Endometrium (tissue), 2 donors: Measurements from ENCODE around the gene CMSS1.
A peak's percentile ranks its signal among the peaks of the same experiment; 100 is the strongest.

ENCODE experiments used
- FAIRE-seq: peaks from 2 replicates; lab custom pipeline; 2012; peaks lifted over from hg19 to GRCh38; lab: Jason Lieb, UNC
- donor health status: control.
- donor health status: control.

The CMSS1 gene

DNA sequence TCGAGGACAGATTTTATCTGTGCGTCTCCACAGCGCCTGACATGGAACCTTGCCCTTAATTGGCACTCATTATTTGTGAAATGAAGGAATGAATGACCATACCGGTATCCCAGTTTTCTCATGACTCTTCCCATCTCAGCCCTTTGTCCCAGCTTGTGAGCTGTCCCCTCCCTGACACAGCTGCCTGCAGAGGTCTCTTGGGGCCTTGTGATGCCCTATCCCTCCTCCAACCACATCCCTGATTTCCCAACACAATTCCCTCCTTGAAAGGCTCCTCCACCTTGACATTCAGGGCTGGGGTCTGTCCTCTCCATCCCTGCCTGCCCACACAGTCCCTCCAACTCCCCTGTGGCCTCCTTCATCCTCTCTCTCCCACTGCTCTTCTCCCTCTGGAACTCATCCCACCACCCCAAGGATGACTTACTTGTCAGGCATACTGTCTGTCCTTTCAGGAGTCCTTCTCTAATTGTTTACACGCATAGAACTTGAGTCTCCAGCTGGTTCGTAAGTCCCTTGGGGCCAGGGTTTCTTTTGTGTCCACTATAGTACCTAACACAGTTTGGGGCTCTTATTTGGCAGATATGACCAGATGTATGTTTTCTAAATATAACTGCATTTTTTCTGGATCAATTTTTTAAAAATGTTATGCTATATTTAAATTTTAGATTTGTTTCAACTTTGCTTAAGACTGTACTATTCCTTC lies 332.2 kb downstream of the CMSS1 start:
- no peak for FAIRE-seq

DNA sequence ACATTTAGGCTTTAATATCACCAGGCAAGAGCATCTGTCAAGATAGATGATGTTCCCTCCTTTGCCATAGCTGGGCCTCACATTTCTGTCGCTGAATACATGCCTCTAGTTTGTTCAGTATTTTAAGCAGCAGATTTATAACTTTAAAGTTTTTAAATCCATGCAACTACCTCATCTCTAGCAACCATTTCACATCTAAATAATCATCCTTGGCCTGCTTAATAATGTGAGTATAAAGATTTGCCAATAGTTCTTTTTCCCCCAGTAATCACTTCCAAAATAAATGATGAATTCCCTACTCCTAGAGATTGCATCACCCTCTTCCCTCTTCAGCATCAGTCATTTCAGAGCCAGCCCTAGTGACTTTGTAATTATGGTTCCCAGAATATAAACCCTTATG lies 332.8 kb downstream of the CMSS1 start:
- no peak for FAIRE-seq

DNA sequence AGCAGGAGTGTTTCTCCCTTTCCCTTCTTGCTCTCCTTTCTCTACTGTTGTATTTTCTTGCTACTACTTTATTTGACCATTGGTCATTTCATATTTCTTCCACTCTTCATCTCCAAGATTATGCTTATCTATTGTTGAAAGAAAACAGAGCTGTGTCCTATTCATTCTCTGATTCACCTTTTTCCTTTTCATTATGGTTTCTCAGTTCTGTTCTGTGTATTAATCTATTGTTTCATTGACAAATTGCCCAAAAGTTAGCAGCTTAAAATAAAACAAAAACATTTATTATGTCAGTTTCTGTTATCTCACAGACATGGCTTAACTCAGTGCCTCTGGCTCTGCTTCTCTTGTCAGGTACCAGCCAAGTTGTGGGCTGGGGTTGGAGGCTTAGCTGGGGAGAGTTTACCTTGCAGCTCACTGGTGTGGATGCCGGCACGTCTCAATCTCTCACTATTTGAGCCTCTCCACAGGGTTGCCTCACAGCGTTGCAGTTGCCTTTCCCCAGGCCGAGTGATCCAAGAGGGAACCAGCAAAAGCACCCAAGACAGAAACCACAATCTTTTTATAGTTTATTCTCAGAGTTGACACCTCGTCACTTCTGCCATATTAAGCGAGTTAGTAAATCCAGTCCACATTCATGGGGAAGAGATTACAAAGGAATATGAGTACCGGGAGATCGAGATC lies 333.5 kb downstream of the CMSS1 start:
- FAIRE-seq, result no peak

- FAIRE-seq, result no peak
These were observed 336.5 kb downstream of the CMSS1 start for GRCh38 chr3:100154171-100154570.

- no peak for FAIRE-seq
These were observed 337.5 kb downstream of the CMSS1 start for GRCh38 chr3:100155128-100155527.

- no peak for FAIRE-seq
These were observed 337.9 kb downstream of the CMSS1 start for GRCh38 chr3:100155590-100155989.

DNA sequence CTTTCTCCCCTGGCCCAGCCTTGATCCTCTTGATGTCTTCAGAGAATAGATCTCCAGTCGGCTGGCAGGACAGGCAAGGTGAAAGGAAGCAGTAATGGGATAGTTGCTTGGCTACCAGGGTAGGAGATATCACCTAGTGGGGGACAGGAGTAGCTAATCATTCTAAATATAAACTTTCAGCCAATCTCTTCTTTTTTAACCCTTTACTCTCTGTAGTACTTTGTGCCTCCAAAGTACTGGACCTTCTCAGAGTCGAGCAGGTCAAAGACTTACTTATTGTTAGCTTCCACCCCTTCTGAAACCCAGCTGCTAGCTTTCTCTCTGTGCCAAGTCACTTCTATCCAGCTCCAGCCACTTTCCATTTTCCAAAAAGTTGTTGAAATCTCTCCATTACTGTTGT lies 340.0 kb downstream of the CMSS1 start:
- no peak for FAIRE-seq

GRCh38 chr3:100158918-100159330 lies 341.3 kb downstream of the CMSS1 start:
- FAIRE-seq, result no peak

DNA sequence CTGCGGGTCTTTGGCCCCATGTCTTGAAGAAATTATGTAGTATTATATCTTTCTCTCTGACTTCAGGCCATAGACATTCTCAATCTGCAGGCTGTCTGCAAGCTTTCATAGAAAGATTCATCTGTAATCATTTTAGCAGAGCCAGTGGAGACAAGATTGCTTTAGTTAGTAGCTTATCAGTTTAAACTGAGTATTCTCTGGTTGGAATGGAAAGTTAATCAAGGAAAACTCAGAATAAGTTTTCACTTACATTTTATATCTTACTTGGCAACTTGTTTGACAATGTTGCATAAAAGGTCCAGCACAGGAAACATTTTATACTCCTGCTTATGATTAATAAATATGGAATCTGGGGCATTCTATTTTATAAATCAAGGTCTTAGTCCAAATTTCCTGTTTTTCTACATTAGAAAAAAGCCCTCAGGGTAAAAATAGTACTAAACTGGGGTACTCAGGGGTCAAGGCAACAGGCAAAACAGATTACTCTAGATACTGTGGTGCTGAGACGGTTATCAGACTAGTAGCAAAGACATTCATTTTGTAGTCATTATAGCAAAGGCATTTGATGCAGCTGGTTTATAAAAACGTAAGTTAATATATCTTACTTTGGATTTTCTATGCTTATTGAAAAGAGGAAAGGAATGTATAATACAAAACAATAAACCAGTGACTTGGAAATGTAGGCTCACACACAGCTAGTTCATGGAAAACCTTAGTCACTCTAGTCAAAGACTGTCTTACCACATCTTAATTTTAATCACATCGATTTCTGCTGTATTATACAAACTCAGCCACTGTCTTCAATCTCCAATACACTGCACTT lies 341.9 kb downstream of the CMSS1 start:
- peak; percentile 33 for FAIRE-seq

DNA sequence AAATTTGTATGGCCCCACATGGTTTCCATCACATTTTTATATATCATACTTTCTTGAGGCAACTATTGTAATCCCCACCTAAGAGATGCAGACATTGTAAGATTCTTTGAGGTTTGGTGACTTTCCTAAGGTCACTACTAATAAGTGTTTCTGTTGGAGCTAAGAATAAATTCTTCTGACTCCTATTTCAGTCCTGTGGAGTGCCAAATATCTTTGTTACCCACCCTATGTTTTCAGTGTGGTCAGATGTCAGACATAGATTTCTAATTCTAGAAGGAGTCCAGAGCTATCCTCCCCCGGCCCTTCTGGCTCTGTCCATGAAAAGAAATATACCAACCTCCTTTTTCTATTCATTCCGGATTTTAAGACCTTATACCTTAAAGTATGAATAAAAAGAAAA lies 342.9 kb downstream of the CMSS1 start:
- FAIRE-seq, result no peak

GRCh38 chr3:100163787-100164186 lies 346.1 kb downstream of the CMSS1 start:
- no peak for FAIRE-seq

DNA sequence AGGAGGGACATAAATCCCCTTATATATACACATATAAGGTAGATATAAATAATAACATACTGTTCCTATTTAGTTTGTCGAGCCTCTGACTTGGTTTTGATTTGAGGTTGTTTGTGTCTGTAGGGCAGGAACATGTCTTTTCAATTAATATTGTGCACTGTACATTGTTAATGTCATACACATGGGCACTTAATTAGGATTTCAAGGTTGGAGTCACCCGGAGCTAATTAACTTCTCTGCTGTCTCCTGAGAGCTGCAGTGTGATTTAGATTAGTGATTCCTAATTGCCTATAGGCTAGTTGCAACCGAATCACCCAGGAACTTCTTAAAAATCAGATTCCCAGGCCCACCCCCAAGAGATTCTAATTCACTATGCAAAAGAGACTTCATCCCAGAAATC lies 347.1 kb downstream of the CMSS1 start:
- FAIRE-seq, result no peak

DNA sequence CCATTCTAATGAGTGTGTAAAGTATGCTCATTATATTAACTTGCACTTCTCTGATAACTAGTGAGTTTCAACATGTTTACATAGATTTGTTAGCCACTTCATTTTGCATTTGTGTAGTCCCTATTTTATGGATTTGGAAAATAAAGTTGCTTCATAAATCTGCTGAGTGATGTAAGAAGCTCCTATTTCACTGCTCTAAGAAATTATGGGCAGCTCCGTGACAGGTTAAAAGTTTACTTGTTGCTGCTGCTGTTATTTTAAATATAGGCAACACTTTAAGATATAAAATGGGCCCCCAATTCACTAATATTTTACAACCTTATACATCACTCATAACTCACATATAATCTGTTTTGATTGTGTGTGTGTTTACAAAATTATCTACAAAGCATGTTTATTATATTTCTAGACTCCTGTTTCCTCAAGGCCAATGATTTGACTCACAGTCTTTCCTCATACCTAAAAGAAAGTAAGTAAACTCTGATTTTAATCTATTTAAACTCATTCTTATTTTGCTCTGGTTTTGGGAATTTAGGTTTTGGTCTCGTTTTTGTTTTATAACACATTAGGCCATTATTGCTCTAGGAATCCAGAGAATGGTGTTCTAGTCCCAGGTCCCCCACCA lies 348.4 kb downstream of the CMSS1 start:
- FAIRE-seq, result no peak

DNA sequence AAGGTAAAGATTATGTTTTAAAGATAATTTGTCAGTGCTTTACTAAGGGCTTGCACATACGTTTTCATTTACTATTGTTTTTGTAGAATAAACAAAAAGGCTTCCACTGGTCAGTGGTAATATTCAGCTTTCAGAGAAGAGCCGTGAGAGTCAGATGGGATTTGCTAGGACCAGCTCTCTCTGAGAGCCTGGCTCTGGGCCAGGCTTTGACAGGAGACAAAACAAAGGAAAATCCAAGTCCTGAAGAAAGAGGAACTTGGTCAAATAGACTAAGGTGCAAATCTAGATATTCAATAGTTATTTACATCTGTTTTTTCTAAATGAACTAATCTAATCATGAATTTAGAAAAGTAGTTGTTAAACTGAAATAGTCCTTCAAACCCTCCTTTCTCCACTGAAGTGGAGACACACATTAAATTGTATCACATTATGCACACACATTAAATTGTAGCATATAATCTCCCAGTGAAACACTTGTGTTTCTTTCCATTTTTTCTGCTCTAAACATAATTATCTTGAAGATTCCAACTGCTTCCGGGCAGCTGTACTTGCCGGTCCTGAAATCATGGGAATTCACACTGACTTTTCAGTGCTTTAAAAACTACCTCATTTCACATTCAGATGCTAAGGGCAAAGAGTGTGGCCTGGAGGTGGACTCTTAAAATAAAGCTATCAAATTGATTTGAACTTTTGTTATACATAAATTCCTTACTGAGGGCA lies 351.7 kb downstream of the CMSS1 start:
- FAIRE-seq, result no peak

DNA sequence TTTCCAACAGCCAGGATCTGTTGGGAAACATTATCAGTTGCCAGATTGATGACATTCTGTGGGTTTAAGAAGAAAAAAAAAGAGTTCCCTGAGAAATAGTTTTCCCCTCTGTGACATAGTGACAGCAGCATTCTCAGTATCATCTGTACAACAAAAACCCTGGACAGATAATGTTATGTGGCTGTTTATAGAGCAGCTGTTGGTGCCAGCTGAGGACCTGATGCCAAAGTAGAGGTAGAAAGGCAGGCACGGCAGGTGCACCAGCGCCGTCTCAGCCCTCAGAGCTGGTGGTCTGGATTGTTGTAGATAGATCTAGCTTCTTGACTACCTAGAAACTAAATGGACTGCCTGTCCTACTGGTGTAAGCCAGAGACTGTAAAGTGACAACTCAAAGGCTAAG lies 352.8 kb downstream of the CMSS1 start:
- FAIRE-seq, result no peak

- FAIRE-seq, result no peak
These were observed 353.7 kb downstream of the CMSS1 start for GRCh38 chr3:100171211-100171914.

DNA sequence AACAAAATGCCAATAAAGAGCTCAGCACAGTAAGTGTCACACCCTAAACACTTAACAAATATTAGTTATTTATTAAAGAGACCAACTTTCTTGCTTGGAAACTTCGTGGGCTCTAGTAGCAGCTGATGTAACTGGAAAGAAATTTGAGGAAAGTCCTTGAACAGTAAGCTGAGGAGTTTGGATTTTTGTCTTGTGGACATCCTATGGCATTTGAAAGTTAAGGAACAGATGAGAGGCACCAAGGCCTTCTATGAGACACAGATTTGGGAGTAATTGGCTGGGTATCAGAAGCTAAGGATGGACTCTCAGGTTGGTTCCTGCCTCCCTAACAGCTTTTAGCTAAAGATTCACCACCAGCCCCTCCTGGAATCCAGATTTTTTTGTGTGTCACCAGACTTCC lies 356.3 kb downstream of the CMSS1 start:
- FAIRE-seq, result no peak

DNA sequence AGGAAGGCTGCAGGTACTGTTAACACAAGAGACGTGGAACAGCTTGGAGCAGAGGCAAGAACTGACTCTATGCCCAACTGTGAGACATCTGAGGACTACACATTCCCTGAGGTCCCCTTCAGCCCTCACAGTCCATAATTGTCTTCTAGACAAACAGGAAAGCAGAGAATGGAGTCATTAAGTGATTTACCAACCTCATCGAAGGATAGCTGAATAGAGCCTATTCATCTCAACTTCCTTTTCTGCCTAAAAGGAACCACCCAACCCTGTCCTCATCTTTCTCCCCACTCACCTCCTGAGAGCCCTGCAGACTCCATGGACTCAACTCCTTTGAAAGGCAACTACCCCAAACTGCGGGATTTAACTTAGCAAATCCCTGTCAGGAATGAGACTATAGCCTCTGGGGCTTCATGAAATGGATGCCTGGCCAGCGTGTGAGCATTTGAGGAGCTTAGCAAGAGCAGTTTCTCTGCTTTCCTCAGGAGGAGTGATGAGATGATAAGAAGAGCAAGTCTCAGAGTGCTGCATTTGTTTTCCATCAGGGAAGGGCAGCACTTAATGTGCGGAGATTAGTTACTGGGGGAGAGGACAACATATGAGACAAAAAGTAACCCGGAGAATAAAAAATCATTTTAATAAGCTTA lies 358.1 kb downstream of the CMSS1 start:
- no peak for FAIRE-seq

GRCh38 chr3:100179692-100180349 lies 362.2 kb downstream of the CMSS1 start:
- FAIRE-seq, result no peak

DNA sequence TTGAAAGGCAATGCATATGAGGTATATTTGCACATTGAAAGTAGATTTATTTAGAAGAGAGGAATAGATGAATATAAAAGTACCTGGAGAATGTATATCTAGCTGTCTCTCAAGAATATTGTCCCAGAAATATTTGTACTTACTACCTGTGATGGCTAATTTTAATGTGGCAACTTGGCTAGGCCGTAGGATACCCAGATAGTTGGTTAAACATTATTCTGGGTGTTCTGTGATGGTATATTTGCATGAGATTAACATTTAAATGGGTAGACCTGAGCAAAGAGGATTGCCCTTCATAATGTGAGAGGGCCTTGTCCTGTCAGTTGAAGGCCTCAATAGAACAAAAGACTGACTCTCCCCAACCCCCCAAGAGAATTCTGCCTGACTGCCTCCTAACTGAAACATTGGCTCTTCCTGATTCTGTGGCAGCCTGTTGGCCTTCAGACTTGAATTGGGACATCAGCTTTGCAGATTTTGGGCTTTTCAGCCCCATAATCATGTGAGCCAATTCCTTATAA lies 366.0 kb downstream of the CMSS1 start:
- no peak for FAIRE-seq
